HK-2 (cell line): ENCODE data around the gene DHRSX.
"Not testable (repeated sequence)": the region's sequence is repeated elsewhere in the genome, so short reads cannot be mapped to it uniquely, and the experiment has no call there.

Source experiments
- DNase-seq: peaks from one replicate; pipeline ENCODE4 v3.0.0-alpha.2; 2018; ENCODE audit not compliant: unreplicated experiment

The DHRSX gene

DNA sequence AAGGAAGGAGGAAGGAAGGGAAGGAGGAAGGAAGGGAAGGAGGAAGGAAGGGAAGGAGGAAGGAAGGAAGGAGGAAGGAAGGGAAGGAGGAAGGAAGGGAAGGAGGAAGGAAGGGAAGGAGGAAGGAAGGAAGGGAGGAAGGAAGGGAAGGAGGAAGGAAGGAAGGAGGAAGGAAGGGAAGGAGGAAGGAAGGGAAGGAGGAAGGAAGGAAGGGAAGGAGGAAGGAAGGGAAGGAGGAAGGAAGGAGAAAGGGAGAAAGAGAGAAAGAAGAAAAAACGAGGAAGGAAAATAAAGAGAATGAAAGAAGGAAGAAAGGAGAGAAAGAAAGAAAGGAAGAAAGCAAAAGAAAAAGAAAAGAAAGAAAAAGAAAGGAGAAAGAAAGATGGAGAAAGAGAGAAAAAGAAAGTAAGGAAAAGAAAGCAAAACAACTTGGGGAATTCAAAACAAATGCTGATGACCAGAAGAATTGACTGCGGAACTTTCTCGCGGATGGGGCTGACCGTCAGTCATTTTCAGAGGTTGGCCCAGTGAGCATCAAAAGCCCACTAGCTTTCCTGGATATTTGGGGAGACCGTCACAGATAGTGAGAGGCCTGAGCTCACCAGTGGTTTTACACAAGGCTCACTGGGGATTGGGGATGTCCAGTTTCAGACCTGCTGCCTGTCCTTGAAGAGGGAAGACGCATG lies 286.5 kb downstream of the DHRSX start:
- DNase-seq, result not testable (repeated sequence)

DNA sequence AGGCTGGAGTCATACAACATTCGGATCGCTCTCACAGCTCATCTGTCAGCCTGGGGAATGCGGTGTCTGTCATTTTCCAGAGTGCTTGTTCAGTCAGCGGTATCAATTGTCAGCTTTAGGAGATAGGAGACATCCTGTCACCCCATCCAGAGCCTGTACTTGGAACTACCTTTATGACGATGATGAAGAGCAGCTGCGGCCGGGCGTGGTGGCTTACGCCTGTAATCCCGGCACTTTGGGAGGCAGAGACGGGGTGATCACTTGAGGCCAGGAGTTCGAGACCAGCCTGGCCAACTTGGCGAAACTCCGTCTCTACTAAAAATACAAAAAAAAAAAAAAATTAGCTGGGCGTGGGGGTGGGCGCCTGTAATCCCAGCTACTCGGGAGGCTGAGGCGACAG lies 289.1 kb downstream of the DHRSX start:
- DNase-seq, result not testable (repeated sequence)

DNA sequence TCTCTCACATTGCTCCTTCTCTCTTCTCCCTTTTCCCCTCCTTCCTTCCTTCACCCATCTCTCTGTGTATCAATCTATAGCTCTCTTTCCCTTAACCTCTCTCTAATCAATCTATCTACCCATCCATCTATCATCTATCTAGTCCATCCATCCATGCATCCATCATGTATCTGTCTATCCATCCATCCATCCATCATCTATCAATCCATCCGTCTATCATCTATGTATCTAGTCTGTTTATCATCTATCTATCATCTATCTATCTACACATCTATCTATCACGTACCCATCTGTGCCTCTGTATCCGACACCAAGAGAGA lies 307.5 kb downstream of the DHRSX start:
- DNase-seq, result no peak

DNA sequence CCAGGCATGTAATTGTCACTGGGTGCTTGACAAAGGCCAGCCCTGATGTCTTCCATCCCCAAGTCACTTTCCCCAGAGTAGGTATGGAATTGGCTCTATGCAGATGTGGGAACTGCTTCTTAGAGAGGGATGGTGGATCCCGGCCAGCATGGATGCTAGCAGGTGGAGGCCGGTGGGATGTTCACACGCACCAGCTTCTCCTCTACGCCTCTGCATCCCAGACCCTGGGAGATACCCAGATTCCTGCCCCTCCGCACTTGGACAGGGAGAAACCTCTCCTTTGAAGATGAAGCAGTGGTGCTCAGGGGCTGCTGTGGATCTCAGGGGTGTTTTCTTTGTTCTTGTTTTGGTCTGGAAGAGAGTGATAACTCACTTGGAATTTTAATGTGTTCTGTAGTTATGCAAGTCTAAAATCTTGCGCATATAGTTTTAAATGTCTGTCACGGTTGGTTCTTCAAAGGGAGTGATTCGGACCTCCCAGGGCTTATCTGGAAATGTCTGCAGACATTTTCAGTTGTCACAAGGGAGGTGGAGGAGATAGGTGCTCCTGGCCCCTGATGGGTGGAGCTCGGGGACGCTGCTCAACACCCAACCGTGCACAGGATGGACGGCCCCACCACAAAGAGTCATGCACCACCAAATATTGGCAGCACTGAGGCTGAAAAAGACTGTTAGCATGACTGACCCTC lies 308.0 kb downstream of the DHRSX start:
- DNase-seq, result no peak

DNA sequence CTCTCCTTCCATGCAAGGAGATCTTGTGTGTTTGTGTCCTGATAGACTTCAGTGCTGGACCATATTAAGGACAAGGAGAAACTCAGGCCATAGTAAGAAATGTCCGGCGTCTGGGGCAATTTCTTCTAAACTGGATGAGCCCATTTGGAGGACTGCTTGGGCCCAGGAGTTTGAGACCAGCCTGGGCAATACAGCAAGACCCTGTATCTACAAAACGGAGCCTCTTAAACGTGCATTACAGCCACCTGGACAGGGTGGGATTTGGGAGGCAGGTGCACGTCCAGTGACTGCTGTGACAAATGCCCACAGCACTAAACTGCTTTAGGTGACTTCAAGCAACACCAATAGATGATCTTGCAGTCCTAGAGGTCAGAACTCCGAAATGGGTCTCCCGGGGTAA lies 311.9 kb downstream of the DHRSX start:
- DNase-seq, result no peak

DNA sequence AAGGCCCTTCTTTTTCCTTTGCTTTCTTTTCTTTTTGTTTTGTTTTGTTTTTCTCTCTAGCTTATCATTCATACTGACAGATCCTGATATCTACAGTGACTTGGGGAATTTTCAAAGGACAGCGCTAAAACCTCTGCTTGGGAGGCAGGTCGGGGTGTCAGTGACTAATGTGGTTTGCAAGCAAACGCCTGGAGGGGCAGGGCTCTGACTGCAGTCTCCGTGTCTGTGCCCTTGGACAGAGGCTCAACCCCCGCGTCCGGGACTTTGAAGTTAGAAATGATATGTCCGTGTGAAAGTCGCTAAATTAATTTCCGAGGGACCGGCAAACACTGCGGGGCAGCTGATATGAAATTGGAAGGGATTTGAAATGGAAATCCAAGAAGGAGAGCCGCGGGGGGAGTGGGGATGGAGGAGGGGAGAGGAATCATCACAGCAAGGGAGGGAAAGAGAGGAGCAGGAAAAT lies 312.4 kb downstream of the DHRSX start:
- no peak for DNase-seq

DNA sequence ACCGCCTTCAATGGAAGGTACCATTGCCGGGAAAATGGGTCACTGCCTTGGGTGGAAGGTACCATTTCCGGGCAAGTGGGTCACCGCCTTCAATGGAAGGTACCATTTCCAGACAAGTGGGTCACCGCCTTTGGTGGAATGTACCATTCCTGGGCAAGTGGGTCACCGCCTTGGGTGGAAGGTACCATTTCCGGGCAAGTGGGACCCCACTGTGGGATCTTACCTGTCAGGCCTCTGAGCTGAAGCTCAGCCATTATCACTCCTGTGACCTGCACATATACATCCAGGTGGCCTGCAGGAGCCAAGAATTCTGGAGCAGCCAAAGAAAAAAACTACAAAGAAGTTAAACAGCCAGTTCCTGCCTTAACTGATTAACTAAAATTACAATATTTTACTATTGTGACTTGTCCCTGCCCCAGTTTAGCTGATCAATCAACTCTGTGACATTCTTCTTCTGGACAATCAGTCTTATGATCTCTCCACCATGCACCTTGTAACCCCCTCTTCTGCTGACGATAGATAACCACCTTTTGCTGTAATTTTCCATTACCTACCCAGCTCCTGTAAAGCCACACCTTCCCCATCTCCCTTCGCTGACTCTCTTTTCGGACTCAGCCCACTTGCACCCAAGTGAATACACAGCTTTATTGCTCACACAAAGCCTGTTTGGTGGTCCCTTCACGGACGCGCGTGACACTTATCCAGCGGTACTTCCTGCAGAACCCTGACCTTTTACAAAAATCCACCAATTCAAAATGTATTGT lies 313.2 kb downstream of the DHRSX start:
- DNase-seq, result no peak

DNA sequence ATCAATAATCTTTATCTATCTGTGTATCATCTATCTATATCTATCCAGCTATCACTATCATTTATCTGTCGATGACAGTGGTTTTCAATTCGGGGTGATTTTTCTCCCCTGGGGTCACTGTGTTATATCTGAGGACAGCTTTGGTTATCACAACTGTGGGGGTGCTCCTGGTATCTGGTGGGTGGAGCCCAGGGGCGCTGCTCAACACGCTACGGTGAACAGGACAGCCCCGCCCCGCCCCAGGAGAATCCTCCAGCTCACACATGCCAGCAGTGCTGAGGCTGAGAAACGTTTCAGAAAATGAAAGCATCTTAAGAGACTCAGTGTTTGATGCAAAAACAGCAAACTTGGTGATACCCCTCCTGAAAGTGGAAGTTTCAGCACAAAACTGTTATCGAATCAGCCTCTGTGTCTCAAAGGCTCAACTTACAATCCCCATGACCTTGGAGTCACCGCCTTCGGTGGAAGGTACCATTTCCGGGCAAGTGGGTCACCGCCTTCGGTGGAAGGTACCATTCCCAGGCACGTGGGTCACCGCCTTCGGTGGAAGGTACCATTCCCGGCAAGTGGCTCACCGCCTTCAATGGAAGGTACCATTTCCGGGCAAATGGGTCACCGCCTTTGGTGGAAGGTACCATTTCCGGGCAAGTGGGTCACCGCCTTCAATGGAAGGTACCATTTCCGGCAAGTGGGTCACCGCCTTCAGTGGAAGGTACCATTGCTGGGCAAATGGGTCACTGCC lies 315.3 kb downstream of the DHRSX start:
- DNase-seq, result no peak

DNA sequence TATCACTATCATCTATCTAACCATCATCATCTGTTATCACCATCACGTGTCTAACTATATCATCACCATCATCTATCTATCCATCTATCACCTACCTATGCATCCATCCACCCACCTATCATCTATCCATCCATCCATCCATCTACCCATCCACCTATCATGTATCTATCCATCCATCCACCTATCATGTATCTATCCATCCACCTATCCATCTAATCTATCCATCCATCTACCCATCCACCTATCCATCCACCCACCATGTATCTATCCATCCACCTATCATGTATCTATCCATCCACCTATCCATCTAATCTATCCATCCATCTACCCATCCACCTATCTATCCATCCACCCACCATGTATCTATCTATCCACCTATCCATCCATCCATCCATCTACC lies 316.7 kb downstream of the DHRSX start:
- DNase-seq, result no peak

DNA sequence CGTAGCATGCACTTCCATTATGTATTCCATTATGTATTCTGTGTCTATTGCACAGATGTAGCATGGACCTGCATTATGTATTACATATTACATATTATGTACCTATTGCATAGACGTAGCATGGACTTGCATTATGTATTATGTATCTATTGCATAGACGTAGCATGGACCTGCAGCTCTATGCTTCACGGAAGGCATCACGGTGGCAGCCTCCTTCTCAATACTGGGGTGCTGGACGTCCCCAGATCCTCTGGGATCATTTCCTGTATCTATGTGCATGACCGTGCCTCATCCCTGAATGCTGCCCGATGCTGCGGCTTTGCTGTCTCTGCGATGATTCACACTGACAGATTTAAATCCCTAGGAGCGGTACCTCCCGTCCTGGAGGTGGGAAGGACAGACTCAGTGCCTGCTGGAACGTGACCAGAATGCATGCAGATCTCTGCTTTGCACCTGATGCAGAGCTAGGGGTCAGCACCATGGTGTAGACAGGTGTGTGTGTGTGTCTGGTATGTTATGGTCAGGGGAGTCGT lies 317.5 kb downstream of the DHRSX start:
- DNase-seq, result no peak

DNA sequence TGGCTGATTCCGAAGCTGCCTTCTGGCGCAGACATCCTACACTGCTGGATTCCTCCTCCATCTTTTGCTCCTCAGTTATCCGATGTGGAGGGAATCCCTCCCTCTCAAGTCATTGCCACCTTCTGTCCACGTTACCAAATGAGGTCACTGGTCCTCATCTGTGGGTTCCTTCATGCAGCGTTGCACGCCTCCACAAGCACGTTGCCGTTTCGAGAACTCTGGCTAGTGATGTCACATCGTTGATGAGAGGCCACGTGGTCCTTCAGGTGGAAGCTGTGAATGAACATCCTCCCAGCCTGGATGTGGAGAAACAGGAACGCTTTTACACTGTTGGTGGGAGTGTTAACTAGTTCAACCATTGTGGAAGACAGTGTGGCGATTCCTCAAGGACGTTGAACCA lies 323.2 kb downstream of the DHRSX start:
- no peak for DNase-seq

DNA sequence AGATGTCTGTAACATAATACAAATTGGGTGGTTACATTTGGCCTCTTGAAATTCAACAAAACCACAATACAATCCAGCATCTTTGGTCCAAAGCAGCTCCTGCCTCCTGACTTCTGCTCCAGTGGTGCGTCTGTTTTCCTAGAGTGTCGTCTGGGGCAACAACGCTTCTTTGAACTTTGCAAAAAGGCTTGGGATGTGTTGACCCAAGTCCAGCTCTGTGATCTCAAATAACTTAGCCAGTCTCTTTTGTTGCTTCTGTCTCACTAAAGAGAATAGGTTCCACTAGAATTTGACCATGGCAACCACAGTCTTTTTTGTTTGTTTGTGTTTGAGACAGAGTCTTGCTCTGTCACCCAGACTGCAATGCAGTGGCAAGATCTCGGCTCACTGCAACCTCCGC lies 324.0 kb downstream of the DHRSX start:
- no peak for DNase-seq

DNA sequence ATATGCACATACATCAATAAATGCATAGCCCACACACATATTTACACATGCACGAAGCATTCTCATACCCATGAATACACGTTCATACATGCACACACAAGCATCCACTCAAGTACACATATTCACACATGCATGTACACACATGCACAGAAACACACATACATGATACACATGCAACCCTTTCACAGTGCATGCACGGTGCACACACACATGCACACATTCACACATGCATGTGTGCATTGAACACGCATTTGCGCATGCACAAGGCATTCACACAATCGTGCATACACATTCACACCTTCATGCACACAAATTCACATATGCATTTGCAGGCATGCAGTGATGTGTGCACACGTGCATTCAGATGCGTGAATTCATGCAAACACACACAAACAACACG lies 324.5 kb downstream of the DHRSX start:
- no peak for DNase-seq

DNA sequence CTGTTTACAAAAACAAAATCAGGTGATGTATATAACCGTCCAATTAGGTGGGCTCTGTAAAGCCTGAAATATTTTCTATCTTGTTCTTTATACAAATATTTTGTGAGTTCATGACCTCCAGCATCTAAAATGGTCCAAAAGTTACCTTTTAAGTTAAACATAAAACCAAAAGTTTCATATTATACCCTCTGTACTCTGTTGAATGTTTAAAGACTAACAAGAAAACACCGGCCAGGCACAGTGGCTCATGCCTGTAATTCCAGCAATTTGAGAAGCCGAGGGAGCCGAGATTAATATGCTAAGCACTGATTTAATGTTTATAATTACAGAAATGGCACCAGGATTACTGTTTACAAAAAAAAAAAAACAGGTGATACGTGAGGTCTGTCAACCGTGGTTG lies 328.4 kb downstream of the DHRSX start:
- no peak for DNase-seq
